Neutrophil (primary cell): ENCODE data around the gene FBN2.

Source experiments
- H3K27ac ChIP-seq: fragments of 200-600 bp; sonication (generic); 2 replicates; pipeline ENCODE4 v1.5.1; 2016; ENCODE audit warnings: mild to moderate bottlenecking, moderate library complexity
- H3K27me3 ChIP-seq: fragments of 200-600 bp; sonication (generic); 2 replicates; pipeline ENCODE4 v1.6.0; 2016; ENCODE audit warnings: mild to moderate bottlenecking
- H3K36me3 ChIP-seq: fragments of 200-600 bp; sonication (generic); 2 replicates; pipeline ENCODE4 v1.5.1; 2017
- H3K4me1 ChIP-seq, 2 experiments: fragments of 200-600 bp in 1 of 2; sonication (generic) in 1 of 2; 1 replicate in 1 of 2; 2 replicates in 1 of 2; pipeline versions ENCODE4 v1.5.1 to v1.6.1; 2013 to 2016; ENCODE audit warnings: low read depth in 1 of 2, low read length in 1 of 2, mild to moderate bottlenecking in 1 of 2, moderate library complexity in 1 of 2; ENCODE audit not compliant: control insufficient read depth in 1 of 2, insufficient read depth in 1 of 2
- H3K4me3 ChIP-seq, 2 experiments: fragments of 200-600 bp in 1 of 2; sonication (generic) in 1 of 2; 1 replicate in 1 of 2; 2 replicates in 1 of 2; pipeline ENCODE4 v1.5.1; 2013 to 2016; ENCODE audit warnings: low read depth in 1 of 2, low read length in 1 of 2, mild to moderate bottlenecking in 1 of 2, moderate library complexity in 1 of 2
- H3K9me3 ChIP-seq: fragments of 200-600 bp; sonication (generic); 2 replicates; pipeline ENCODE4 v1.5.1; 2016
- CTCF ChIP-seq: fragments of 200-600 bp; sonication (generic); IDR thresholded peaks from 2 replicates; pipeline ENCODE4 v1.5.1; 2016; ENCODE audit warnings: antibody characterized with exemption

The FBN2 gene

GRCh38 chr5:128335339-128335738, 202.7 kb downstream of the FBN2 start:
- H3K4me3 ChIP-seq: no peak overlapping the region
- peaks cover 33% of the 10 kb centered on the region for H3K36me3 ChIP-seq
- no peaks in the 10 kb centered on the region for H3K9me3 ChIP-seq
- no peaks in the 10 kb centered on the region for H3K27me3 ChIP-seq
- peaks cover 0 to under 1% of the 10 kb centered on the region in 2 experiments for H3K4me1 ChIP-seq
- no peak for TF ChIP-seq CTCF
- H3K27ac ChIP-seq: no peak overlapping the region

- no peaks in the 10 kb centered on the region for H3K4me1 ChIP-seq
- H3K36me3 ChIP-seq: peaks cover 33% of the 10 kb centered on the region
- H3K9me3 ChIP-seq: no peaks in the 10 kb centered on the region
Observed at GRCh38 chr5:128334010-128334716, 203.9 kb downstream of the FBN2 start.

GRCh38 chr5:128331261-128331660, 206.8 kb downstream of the FBN2 start:
- H3K9me3 ChIP-seq: no peaks in the 10 kb centered on the region
- no peak overlapping the region for H3K4me3 ChIP-seq
- H3K27me3 ChIP-seq: no peaks in the 10 kb centered on the region
- no peak for TF ChIP-seq CTCF
- H3K4me1 ChIP-seq: no peaks in the 10 kb centered on the region
- H3K27ac ChIP-seq: no peak overlapping the region
- peaks cover 27% of the 10 kb centered on the region for H3K36me3 ChIP-seq

More at GRCh38 chr5:128334010-128334716, 203.9 kb downstream of the FBN2 start:
- TF ChIP-seq CTCF: no peak
- Histone ChIP-seq H3K27me3 (no peaks in the 10 kb centered on the region), H3K27ac (no peak overlapping the region), H3K4me3 (no peak overlapping the region)

- no peak for TF ChIP-seq CTCF
- Histone ChIP-seq H3K4me3 (no peak overlapping the region), H3K4me1 (no peaks in the 10 kb centered on the region), H3K9me3 (no peaks in the 10 kb centered on the region), H3K27me3 (no peaks in the 10 kb centered on the region), H3K36me3 (peaks cover 10% of the 10 kb centered on the region), H3K27ac (no peak overlapping the region)
Observed at GRCh38 chr5:128329386-128329939, 208.6 kb downstream of the FBN2 start.

GRCh38 chr5:128328446-128328845, 209.6 kb downstream of the FBN2 start:
- no peaks in the 10 kb centered on the region for H3K27me3 ChIP-seq
- no peaks in the 10 kb centered on the region for H3K9me3 ChIP-seq
- peaks cover 8% of the 10 kb centered on the region for H3K36me3 ChIP-seq
- TF ChIP-seq CTCF: no peak
- no peaks in the 10 kb centered on the region for H3K4me1 ChIP-seq
- H3K4me3 ChIP-seq: no peak overlapping the region
- no peak overlapping the region for H3K27ac ChIP-seq
